PC-9 (cell line): ENCODE measurements around the gene PHLDA1. TPM values are rescaled to one million over a fixed set of nuclear protein-coding genes. Genes with fewer than 3 reads are reported as not detected.
A peak's percentile ranks its signal among the peaks of the same experiment; 100 is the strongest.

ENCODE experiments used
- BruUV-seq: library from RNA; stranded (reverse); fragments of 400-500 nt; replicated peaks from 2 replicates; lab custom pipeline; 2021; lab: Mats Ljungman, UMichigan
- CTCF ChIA-PET: fragments of 300-600 bp; sonication (Branson Sonifier 250); formaldehyde crosslinking; loops from one replicate; lab custom pipeline; 2022; ENCODE audit warnings: antibody characterized with exemption; lab: Charles Lee
- POLR2A ChIA-PET: fragments of 300-600 bp; sonication (Branson Sonifier 250); formaldehyde crosslinking; loops from one replicate; lab custom pipeline; 2022; ENCODE audit warnings: antibody characterized with exemption; ENCODE audit not compliant: unreplicated experiment; lab: Charles Lee
- DNase-seq, 2 experiments: peaks; one replicate each; pipeline versions ENCODE4 v3.0.0 to v3.0.0-alpha.2; 2015 to 2022; ENCODE audit warnings: mixed read lengths in 1 of 2
- H2AFZ ChIP-seq: fragments of 200-600 bp; sonication (generic); 2 replicates; pipeline ENCODE4 v1.8.1; 2017; ENCODE audit warnings: antibody characterized with exemption
- H3F3A ChIP-seq: fragments of 200-600 bp; sonication (generic); 2 replicates; pipeline ENCODE4 v1.8.1; 2017; ENCODE audit warnings: antibody characterized with exemption, mild to moderate bottlenecking, low read depth; ENCODE audit not compliant: insufficient read depth
- H3K27ac ChIP-seq: fragments of 200-600 bp; sonication (generic); 2 replicates; pipeline ENCODE4 v1.6.1; 2016; ENCODE audit warnings: mixed run types
- H3K27me3 ChIP-seq: fragments of 200-600 bp; sonication (generic); 2 replicates; pipeline ENCODE4 v1.6.1; 2016; ENCODE audit warnings: low read depth, mixed run types; ENCODE audit not compliant: insufficient read depth
- H3K36me3 ChIP-seq: fragments of 200-600 bp; sonication (generic); 2 replicates; pipeline ENCODE4 v1.6.1; 2016; ENCODE audit warnings: low read depth, mixed run types
- H3K4me1 ChIP-seq: fragments of 200-600 bp; sonication (generic); replicated peaks from 2 replicates; pipeline ENCODE4 v1.6.1; 2016; ENCODE audit warnings: mixed run types; ENCODE audit not compliant: insufficient read depth
- H3K4me2 ChIP-seq: fragments of 200-600 bp; sonication (generic); 2 replicates; pipeline ENCODE4 v1.6.1; 2017; ENCODE audit warnings: mixed run types
- H3K4me3 ChIP-seq: fragments of 200-600 bp; sonication (generic); 2 replicates; pipeline ENCODE4 v1.6.1; 2016; ENCODE audit warnings: mixed run types
- H3K79me2 ChIP-seq: fragments of 200-600 bp; sonication (generic); 2 replicates; pipeline ENCODE4 v1.6.1; 2017; ENCODE audit warnings: low read depth, mixed run types
- H3K9me2 ChIP-seq: fragments of 200-600 bp; sonication (generic); 2 replicates; pipeline ENCODE4 v1.8.1; 2017; ENCODE audit warnings: mild to moderate bottlenecking; ENCODE audit not compliant: insufficient read depth
- H3K9me3 ChIP-seq: fragments of 200-600 bp; sonication (generic); 2 replicates; pipeline ENCODE4 v1.8.1; 2016; ENCODE audit warnings: low read depth; ENCODE audit not compliant: insufficient read depth
- H4K20me1 ChIP-seq: fragments of 200-600 bp; sonication (generic); 2 replicates; pipeline ENCODE4 v1.8.1; 2017; ENCODE audit not compliant: insufficient read depth
- EZH2 ChIP-seq: fragments of 200-600 bp; sonication (generic); IDR thresholded peaks from 2 replicates; pipeline ENCODE4 v1.8.0; 2017; ENCODE audit warnings: antibody characterized with exemption, low read depth
- intact Hi-C: fragments of 100-400 bp; cut with micrococcal nuclease; formaldehyde crosslinking; loops from one replicate; pipeline ENCODE4 v1.10.0; 2022; ENCODE audit not compliant: unreplicated experiment
- total RNA-seq: library from RNA; stranded (reverse); gene quantifications from 2 replicates; pipeline ENCODE4 v1.2.3, GENCODE V29; 2021
- TF ChIP-seq, protein P1 (sequence below): fragments of 200-600 bp; sonication (generic); conservative IDR thresholded peaks from 2 replicates; pipeline ENCODE4 v1.6.1; 2017; ENCODE audit warnings: mixed run types, antibody characterized with exemption, mild to moderate bottlenecking, moderate library complexity

PHLDA1 gene
- total RNA-seq, 1 experiment from 2014 or later = 38.3 TPM

DNA sequence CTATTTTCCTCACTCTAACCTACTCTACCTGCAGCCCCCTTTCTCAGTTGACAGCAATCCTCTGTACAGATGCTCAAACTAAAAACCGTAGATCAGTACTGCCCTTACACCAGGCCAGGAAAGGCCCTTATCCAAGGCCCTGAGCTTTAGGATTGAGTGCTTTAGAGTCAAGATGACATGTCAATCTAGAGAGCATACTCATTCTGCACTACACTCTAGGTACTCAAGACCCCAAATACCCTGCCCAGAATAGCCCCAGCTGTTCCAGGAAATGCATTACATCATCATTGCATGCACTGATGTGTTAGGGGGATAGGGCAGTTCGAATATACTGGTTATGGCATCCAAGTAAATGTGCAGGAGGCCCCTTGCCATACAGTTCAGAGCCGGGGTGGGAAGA is 3.5 kb upstream of the PHLDA1 start:
- Histone ChIP-seq H3K4me3 (no peak overlapping the region), H4K20me1 (peaks cover 5% of the 10 kb centered on the region; the same call in 1 of the 2 replicates), H3K4me1 (peaks cover 32% of the 10 kb centered on the region), H3K79me2 (peaks cover 53% of the 10 kb centered on the region), H3K9me3 (no peaks in the 10 kb centered on the region), H3F3A (peaks cover 32% of the 10 kb centered on the region; the same call in 1 of the 2 replicates), H3K27ac (0 out of 2 replicates have a peak overlapping the region, but pooled peaks have one; percentile 95), H3K27me3 (no peaks in the 10 kb centered on the region), H3K9me2 (no peaks in the 10 kb centered on the region), H3K4me2 (peak overlapping the region; percentile 74), H2AFZ (no peak overlapping the region), H3K36me3 (peaks cover 4% of the 10 kb centered on the region)
- ChIA-PET POLR2A (no interaction called here), CTCF (no interaction called here)
- no peak for DNase-seq
- BruUV-seq = no TSS peak
- intact Hi-C loops = loop anchor here (10.0 kb wide), 5 partner anchors 170 to 700 kb away; partner anchors contain the start of genes BBS10, CAPS2 and GLIPR1L1
- TF ChIP-seq, protein P1, sequence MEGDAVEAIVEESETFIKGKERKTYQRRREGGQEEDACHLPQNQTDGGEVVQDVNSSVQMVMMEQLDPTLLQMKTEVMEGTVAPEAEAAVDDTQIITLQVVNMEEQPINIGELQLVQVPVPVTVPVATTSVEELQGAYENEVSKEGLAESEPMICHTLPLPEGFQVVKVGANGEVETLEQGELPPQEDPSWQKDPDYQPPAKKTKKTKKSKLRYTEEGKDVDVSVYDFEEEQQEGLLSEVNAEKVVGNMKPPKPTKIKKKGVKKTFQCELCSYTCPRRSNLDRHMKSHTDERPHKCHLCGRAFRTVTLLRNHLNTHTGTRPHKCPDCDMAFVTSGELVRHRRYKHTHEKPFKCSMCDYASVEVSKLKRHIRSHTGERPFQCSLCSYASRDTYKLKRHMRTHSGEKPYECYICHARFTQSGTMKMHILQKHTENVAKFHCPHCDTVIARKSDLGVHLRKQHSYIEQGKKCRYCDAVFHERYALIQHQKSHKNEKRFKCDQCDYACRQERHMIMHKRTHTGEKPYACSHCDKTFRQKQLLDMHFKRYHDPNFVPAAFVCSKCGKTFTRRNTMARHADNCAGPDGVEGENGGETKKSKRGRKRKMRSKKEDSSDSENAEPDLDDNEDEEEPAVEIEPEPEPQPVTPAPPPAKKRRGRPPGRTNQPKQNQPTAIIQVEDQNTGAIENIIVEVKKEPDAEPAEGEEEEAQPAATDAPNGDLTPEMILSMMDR = no peak
- no peak for TF ChIP-seq EZH2

DNA sequence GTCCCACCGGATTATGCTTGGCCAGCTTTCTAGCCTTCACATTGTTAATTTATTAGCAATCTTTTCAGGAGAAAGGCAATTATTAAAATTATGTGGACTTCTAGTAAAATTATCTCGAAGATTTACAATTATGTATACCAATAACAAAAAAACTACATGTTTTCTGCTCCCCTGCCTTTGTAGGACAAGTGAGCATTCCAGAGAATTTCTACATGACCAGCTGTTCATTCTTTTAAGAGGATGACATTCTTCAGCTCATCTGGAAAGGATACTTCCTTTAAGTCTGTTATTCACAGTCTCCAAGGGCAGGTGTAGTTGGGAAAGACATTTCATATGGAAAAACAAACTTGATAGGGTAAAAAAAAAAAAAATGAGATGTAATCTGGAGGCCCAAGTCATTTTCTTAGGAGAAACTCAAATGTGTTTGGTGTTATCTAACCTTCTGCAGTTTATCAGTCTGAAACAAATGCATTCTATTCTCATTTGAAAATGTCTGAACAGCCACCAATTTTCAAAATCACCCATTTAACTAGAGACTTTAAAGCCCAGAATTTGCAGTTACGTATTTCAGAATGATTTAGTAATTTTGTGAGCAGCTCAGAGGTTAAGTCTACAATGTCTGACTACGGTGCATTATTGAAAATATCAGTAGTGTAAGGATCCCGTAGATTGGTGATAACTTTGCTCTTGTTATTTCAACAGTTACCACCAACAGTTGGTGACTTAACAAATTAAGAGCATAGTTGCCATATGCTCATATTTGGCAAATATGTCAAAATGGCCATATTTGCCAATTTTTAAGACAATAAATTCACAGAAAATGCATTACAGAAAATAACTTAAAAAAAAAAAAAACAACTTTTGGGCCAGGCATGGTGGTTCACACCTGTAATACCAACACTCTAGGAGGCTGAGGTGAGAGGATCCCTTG is 1.8 kb upstream of the PHLDA1 start:
- H3K9me2 ChIP-seq = no peaks in the 10 kb centered on the region
- peak overlapping the region; percentile 78 for H3K4me3 ChIP-seq

More for the DNA sequence above, 1.8 kb upstream of the PHLDA1 start:
- no peak for DNase-seq
- BruUV-seq = no TSS peak
- peaks cover 44% of the 10 kb centered on the region for H3F3A ChIP-seq
- H3K4me1 ChIP-seq = peaks cover 21% of the 10 kb centered on the region
- H3K4me2 ChIP-seq = peak overlapping the region; percentile 74
- TF ChIP-seq EZH2 = no peak
- TF ChIP-seq, protein P1 = no peak
- ChIA-PET CTCF (interaction anchor here (0.5 to 1.0 kb wide), 5 partner anchors 49 to 314 kb away, joined by 3 to 7 read pairs (median 4); no protein-coding TSS in a partner anchor), POLR2A (interaction anchor here (0.6 to 0.7 kb wide), 5 partner anchors 50 to 343 kb away, joined by 3 to 7 read pairs (median 5); no protein-coding TSS in a partner anchor)
- H2AFZ ChIP-seq = no peak overlapping the region
- H3K27me3 ChIP-seq = no peaks in the 10 kb centered on the region
- intact Hi-C loops = loop anchor here (5.0 to 10.0 kb wide), 6 partner anchors 169 to 699 kb away; partner anchors contain the start of genes BBS10, CAPS2, GLIPR1L1 and KRR1
- H3K79me2 ChIP-seq = peaks cover 70% of the 10 kb centered on the region
- H3K9me3 ChIP-seq = no peaks in the 10 kb centered on the region
- peaks cover 21% of the 10 kb centered on the region for H3K36me3 ChIP-seq
- peaks cover 12% of the 10 kb centered on the region for H4K20me1 ChIP-seq
- H3K27ac ChIP-seq = peak overlapping the region; percentile 95
